Smooth muscle cell (in vitro differentiated cells): ENCODE measurements around the gene PRCD. TPM values are rescaled to one million over a fixed set of nuclear protein-coding genes. Genes with fewer than 3 reads are reported as not detected.
A peak's percentile ranks its signal among the peaks of the same experiment; 100 is the strongest.

Experiments used
- DNase-seq: peaks from one replicate; lab custom pipeline; 2025; ENCODE audit not compliant: unreplicated experiment; lab: John Stamatoyannopoulos, UW
- H2AFZ ChIP-seq: fragments of 200-600 bp; sonication (generic); 2 replicates; pipeline ENCODE4 v1.6.0; 2016; ENCODE audit warnings: antibody characterized with exemption, low read depth, mild to moderate bottlenecking
- H3F3A ChIP-seq: fragments of 200-600 bp; sonication (generic); 2 replicates; pipeline ENCODE4 v1.6.0; 2017; ENCODE audit warnings: antibody characterized with exemption, low read depth
- H3K27ac ChIP-seq: fragments of 200-600 bp; sonication (generic); 2 replicates; pipeline ENCODE4 v1.5.1; 2016; ENCODE audit warnings: low read depth, mild to moderate bottlenecking
- H3K27me3 ChIP-seq: fragments of 200-600 bp; sonication (generic); 2 replicates; pipeline ENCODE4 v1.6.1; 2016; ENCODE audit warnings: low read depth, mild to moderate bottlenecking
- H3K36me3 ChIP-seq: fragments of 200-600 bp; sonication (generic); 2 replicates; pipeline ENCODE4 v1.5.1; 2016; ENCODE audit warnings: low read depth
- H3K4me1 ChIP-seq: fragments of 200-600 bp; sonication (generic); 2 replicates; pipeline ENCODE4 v1.5.1; 2016; ENCODE audit warnings: low read depth
- H3K4me2 ChIP-seq: fragments of 200-600 bp; sonication (generic); 2 replicates; pipeline ENCODE4 v1.6.0; 2016; ENCODE audit warnings: mild to moderate bottlenecking
- H3K4me3 ChIP-seq: fragments of 200-600 bp; sonication (generic); 2 replicates; pipeline ENCODE4 v1.5.1; 2016; ENCODE audit warnings: mild to moderate bottlenecking
- H3K79me2 ChIP-seq: fragments of 200-600 bp; sonication (generic); 2 replicates; pipeline ENCODE4 v1.6.0; 2016; ENCODE audit warnings: low read depth, mild to moderate bottlenecking
- H3K9ac ChIP-seq: fragments of 200-600 bp; sonication (generic); 2 replicates; pipeline ENCODE4 v1.6.0; 2016; ENCODE audit warnings: low read depth
- H3K9me3 ChIP-seq: fragments of 200-600 bp; sonication (generic); replicated peaks from 2 replicates; pipeline ENCODE4 v1.5.1; 2016; ENCODE audit warnings: low read depth
- H4K20me1 ChIP-seq: fragments of 200-600 bp; sonication (generic); 2 replicates; pipeline ENCODE4 v1.6.0; 2016; ENCODE audit warnings: low read depth
- CTCF ChIP-seq: fragments of 200-600 bp; sonication (generic); IDR thresholded peaks from 2 replicates; pipeline ENCODE4 v1.5.1; 2017; ENCODE audit warnings: borderline replicate concordance, mild to moderate bottlenecking, antibody characterized with exemption; ENCODE audit not compliant: insufficient read depth, poor library complexity, severe bottlenecking
- WGBS: methylation state at CpG from one replicate; pipeline ENCODE4 v1.1.7; 2016; ENCODE audit warnings: low lambda C conversion rate; 5-methylcytosine and 5-hydroxymethylcytosine counted together
- polyA plus RNA-seq: library from polyadenylated mRNA; unstranded; fragments of >200 nt; fragmentation: Nextera tagmentation; extraction: Ambion mirVana; gene quantifications from 2 replicates; pipeline ENCODE4 v1.2.1, GENCODE V29; 2016
- total RNA-seq: library from RNA; depleted of rRNA; stranded (reverse); fragments of >200 nt; gene quantifications from 2 replicates; pipeline ENCODE4 v1.2.3, GENCODE V29; 2014

PRCD gene
- total and polyA plus RNA-seq, 2 experiments from 2014 or later: 0.31 to 5.8 TPM

- Histone ChIP-seq H3K4me2 (peak overlapping the region; percentile 61), H3K4me1 (peaks cover 9% of the 10 kb centered on the region), H3F3A (no peaks in the 10 kb centered on the region), H3K9me3 (no peaks in the 10 kb centered on the region), H3K27me3 (no peaks in the 10 kb centered on the region), H4K20me1 (peaks cover 31% of the 10 kb centered on the region), H2AFZ (no peak overlapping the region), H3K4me3 (no peak overlapping the region), H3K36me3 (no peaks in the 10 kb centered on the region), H3K9ac (no peak overlapping the region), H3K27ac (no peak overlapping the region), H3K79me2 (no peaks in the 10 kb centered on the region)
- DNase-seq: no peak
- TF ChIP-seq CTCF: no peak
- WGBS: 82% methylated on average over 9 of the region's 11 CpGs
These were observed 47.5 kb upstream of the PRCD start for GRCh38 chr17:76492123-76492988.

GRCh38 chr17:76492989-76493501, 46.8 kb upstream of the PRCD start:
- Histone ChIP-seq H3K9me3 (no peaks in the 10 kb centered on the region), H2AFZ (peak overlapping the region; percentile 8), H3K9ac (peak overlapping the region; percentile 21), H3K4me3 (no peak overlapping the region), H3K36me3 (no peaks in the 10 kb centered on the region), H3F3A (no peaks in the 10 kb centered on the region), H3K4me2 (peak overlapping the region; percentile 61), H3K27ac (peak overlapping the region; percentile 38), H4K20me1 (peaks cover 31% of the 10 kb centered on the region), H3K4me1 (peaks cover 9% of the 10 kb centered on the region), H3K27me3 (no peaks in the 10 kb centered on the region), H3K79me2 (no peaks in the 10 kb centered on the region)
- peak; percentile 10 for DNase-seq
- no peak for TF ChIP-seq CTCF
- 36% methylated on average over 14 of the region's 15 CpGs for WGBS

DNA sequence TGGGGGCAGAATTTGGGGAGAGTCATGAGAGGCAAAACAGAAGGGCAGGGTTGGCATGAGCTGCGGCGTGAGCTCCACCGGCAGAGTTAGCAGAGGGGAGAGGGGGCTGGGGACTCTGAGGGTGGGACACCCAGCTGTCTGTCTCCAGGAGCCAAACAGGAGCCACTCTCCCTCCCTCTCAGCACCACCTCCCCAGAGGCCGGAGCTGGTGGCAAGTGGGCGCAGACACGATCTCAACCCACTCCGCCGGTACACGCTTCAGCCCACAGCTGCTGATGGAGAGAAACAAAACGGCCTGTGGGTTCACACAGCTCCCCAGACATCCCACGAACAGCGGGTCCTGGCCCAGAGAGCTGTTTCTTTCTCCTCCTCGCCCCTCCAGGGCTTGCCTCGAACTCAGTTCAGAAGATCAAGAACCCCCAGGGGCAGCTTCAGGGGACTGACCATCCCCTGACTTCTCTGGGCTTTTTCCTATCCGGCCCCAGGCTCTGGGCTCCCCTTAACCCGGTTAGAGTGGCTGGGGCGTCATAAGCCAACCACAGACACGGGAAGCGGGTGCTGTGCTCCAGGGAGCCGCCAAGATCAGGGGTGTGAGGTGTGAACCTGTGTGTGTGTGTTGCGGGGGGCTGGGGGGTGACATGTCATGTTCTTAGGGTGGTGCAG, 46.2 kb upstream of the PRCD start:
- H3F3A ChIP-seq: no peaks in the 10 kb centered on the region
- no peak for DNase-seq
- no peaks in the 10 kb centered on the region for H3K36me3 ChIP-seq
- H3K4me1 ChIP-seq: peaks cover 9% of the 10 kb centered on the region
- no peaks in the 10 kb centered on the region for H3K27me3 ChIP-seq
- peak overlapping the region; percentile 38 for H3K27ac ChIP-seq
- peaks cover 31% of the 10 kb centered on the region for H4K20me1 ChIP-seq
- no peaks in the 10 kb centered on the region for H3K9me3 ChIP-seq
- no peak overlapping the region for H3K4me3 ChIP-seq
- 86% methylated on average over 18 of the region's 21 CpGs for WGBS
- peak overlapping the region; percentile 61 for H3K4me2 ChIP-seq
- TF ChIP-seq CTCF: no peak
- H3K79me2 ChIP-seq: no peaks in the 10 kb centered on the region
- H3K9ac ChIP-seq: peak overlapping the region; percentile 21
- H2AFZ ChIP-seq: no peak overlapping the region
